A673 (cell line): Measurements from ENCODE around the gene IFT122.

ENCODE experiments used
- EZH2 ChIP-seq: fragments of 200-600 bp; sonication (generic); IDR thresholded peaks from 2 replicates; pipeline ENCODE4 v1.6.1; 2017; ENCODE audit warnings: borderline replicate concordance, low read depth, mild to moderate bottlenecking, mixed read lengths, antibody characterized with exemption, low read length; ENCODE audit not compliant: poor library complexity, severe bottlenecking
- TF ChIP-seq, protein P1 (sequence below): fragments of 300-800, 200-600 bp; sonication (generic); conservative IDR thresholded peaks from 2 replicates; pipeline ENCODE4 v1.5.1; 2017; ENCODE audit warnings: low read depth, mild to moderate bottlenecking, antibody characterized with exemption, low read length, moderate library complexity, mixed read lengths

DNA sequence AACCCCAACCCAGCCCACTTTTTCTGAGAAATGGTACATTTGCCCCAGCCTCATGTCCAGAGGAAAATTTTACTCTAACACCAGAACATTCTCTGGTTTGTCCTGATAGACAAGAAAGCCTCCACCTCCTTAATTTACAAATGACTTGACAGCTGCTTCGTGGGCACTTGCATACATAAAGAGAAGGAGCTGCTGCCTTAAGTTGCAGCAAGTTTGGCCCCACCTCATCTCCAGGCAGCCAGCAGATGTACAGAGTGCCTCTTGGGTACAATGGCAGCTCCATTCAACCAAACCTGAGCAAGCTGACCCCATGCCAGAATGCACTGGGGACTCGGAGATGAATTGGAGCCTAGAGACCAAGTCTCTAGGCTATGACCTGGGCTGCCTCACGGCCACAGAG is 96.8 kb downstream of the IFT122 start:
- TF ChIP-seq, protein P1, sequence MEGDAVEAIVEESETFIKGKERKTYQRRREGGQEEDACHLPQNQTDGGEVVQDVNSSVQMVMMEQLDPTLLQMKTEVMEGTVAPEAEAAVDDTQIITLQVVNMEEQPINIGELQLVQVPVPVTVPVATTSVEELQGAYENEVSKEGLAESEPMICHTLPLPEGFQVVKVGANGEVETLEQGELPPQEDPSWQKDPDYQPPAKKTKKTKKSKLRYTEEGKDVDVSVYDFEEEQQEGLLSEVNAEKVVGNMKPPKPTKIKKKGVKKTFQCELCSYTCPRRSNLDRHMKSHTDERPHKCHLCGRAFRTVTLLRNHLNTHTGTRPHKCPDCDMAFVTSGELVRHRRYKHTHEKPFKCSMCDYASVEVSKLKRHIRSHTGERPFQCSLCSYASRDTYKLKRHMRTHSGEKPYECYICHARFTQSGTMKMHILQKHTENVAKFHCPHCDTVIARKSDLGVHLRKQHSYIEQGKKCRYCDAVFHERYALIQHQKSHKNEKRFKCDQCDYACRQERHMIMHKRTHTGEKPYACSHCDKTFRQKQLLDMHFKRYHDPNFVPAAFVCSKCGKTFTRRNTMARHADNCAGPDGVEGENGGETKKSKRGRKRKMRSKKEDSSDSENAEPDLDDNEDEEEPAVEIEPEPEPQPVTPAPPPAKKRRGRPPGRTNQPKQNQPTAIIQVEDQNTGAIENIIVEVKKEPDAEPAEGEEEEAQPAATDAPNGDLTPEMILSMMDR, result no peak
- no peak for TF ChIP-seq EZH2
